Liver (tissue), 9 donors: ENCODE measurements around the gene ZNF618. TPM values are rescaled to one million over a fixed set of nuclear protein-coding genes. Genes with fewer than 3 reads are reported as not detected.

Experiments used
- DNase-seq: peaks from one replicate; pipeline ENCODE4 v3.0.0-alpha.2; 2017; ENCODE audit warnings: low spot score
- H3K27ac ChIP-seq, 2 donors: one replicate each; pipeline ENCODE4 v1.7.0; 2013; ENCODE audit warnings: inconsistent platforms in 2 of 2, low read length in 2 of 2, control low read depth in 1 of 2, low read depth in 1 of 2, mild to moderate bottlenecking in 1 of 2
- H3K27me3 ChIP-seq, 4 donors: one replicate each; pipeline versions ENCODE4 v1.6.1 to v1.7.0; 2013; ENCODE audit warnings: low read length in 3 of 4, inconsistent platforms in 1 of 4, mild to moderate bottlenecking in 1 of 4, moderate library complexity in 1 of 4; ENCODE audit not compliant: control insufficient read depth in 4 of 4, insufficient read depth in 4 of 4
- H3K36me3 ChIP-seq, 4 donors: one replicate each; pipeline versions ENCODE4 v1.6.1 to v1.7.0; 2013; ENCODE audit warnings: low read length in 3 of 4, mild to moderate bottlenecking in 3 of 4, low read depth in 1 of 4, moderate library complexity in 1 of 4; ENCODE audit not compliant: control insufficient read depth in 4 of 4, insufficient read depth in 3 of 4
- H3K4me1 ChIP-seq, 4 donors: one replicate each; pipeline versions ENCODE4 v1.6.1 to v1.7.0; 2013; ENCODE audit warnings: low read length in 3 of 4, mild to moderate bottlenecking in 3 of 4, moderate library complexity in 1 of 4; ENCODE audit not compliant: control insufficient read depth in 4 of 4, insufficient read depth in 4 of 4
- H3K4me3 ChIP-seq, 3 donors: one replicate each; pipeline versions ENCODE4 v1.6.1 to v1.7.0; 2013; ENCODE audit warnings: low read length in 3 of 3, control low read depth in 1 of 3, low read depth in 1 of 3, mild to moderate bottlenecking in 1 of 3
- H3K9ac ChIP-seq, 2 donors: one replicate each; pipeline ENCODE4 v1.7.0; 2013; ENCODE audit warnings: low read length in 2 of 2, mild to moderate bottlenecking in 2 of 2, moderate library complexity in 2 of 2, control low read depth in 1 of 2, low read depth in 1 of 2
- H3K9me3 ChIP-seq, 4 donors: one replicate each; pipeline versions ENCODE4 v1.6.1 to v1.7.0; 2013; ENCODE audit warnings: low read length in 3 of 4; ENCODE audit not compliant: control insufficient read depth in 4 of 4
- EGR1 ChIP-seq, 2 donors: IDR thresholded peaks; 2 replicates each; pipeline ENCODE4 v1.6.1; 2016 to 2018; ENCODE audit warnings: antibody characterized with exemption in 2 of 2, low read depth in 2 of 2
- FOXA1 ChIP-seq: IDR thresholded peaks from 2 replicates; pipeline ENCODE4 v1.6.1; 2016; ENCODE audit warnings: antibody characterized with exemption
- FOXA2 ChIP-seq: IDR thresholded peaks from 2 replicates; pipeline ENCODE4 v1.6.1; 2016; ENCODE audit warnings: antibody characterized with exemption
- GABPA ChIP-seq, 2 donors: IDR thresholded peaks in 1 of 2; conservative IDR thresholded peaks in 1 of 2; 2 replicates each; pipeline ENCODE4 v1.6.1; 2016; ENCODE audit warnings: antibody characterized with exemption in 2 of 2, mild to moderate bottlenecking in 1 of 2, moderate library complexity in 1 of 2
- HNF4A ChIP-seq, 2 donors: conservative IDR thresholded peaks; 2 replicates each; pipeline ENCODE4 v1.6.1; 2016; ENCODE audit warnings: antibody characterized with exemption in 2 of 2, mild to moderate bottlenecking in 2 of 2
- HNF4G ChIP-seq: IDR thresholded peaks from 2 replicates; pipeline ENCODE4 v1.6.1; 2016; ENCODE audit warnings: antibody characterized with exemption
- JUND ChIP-seq, 2 donors: IDR thresholded peaks; 2 replicates each; pipeline ENCODE4 v1.6.1; 2016; ENCODE audit warnings: antibody characterized with exemption in 2 of 2
- NR2F2 ChIP-seq: IDR thresholded peaks from 2 replicates; pipeline ENCODE4 v1.6.1; 2016; ENCODE audit warnings: antibody characterized with exemption
- RAD21 ChIP-seq, 2 donors: IDR thresholded peaks; 2 replicates each; pipeline ENCODE4 v1.6.1; 2016; ENCODE audit warnings: antibody characterized with exemption in 2 of 2, mild to moderate bottlenecking in 2 of 2
- RXRA ChIP-seq, 2 donors: IDR thresholded peaks; 2 replicates each; pipeline ENCODE4 v1.6.1; 2017 to 2018; ENCODE audit warnings: antibody characterized with exemption in 2 of 2, mild to moderate bottlenecking in 1 of 2
- SP1 ChIP-seq: IDR thresholded peaks from 2 replicates; pipeline ENCODE4 v1.6.1; 2018; ENCODE audit warnings: antibody characterized with exemption, mild to moderate bottlenecking
- TAF1 ChIP-seq: conservative IDR thresholded peaks from 2 replicates; pipeline ENCODE4 v1.6.1; 2016; ENCODE audit warnings: antibody characterized with exemption, mild to moderate bottlenecking
- YY1 ChIP-seq: IDR thresholded peaks from 2 replicates; pipeline ENCODE4 v1.6.1; 2016; ENCODE audit warnings: antibody characterized with exemption, mild to moderate bottlenecking
- WGBS: extraction: QIAGEN DNeasy Blood & Tissue Kit; methylation state at CpG from one replicate; pipeline ENCODE4 v1.1.7; 2013; 5-methylcytosine and 5-hydroxymethylcytosine counted together
- polyA plus RNA-seq, 2 donors: library from polyadenylated mRNA; stranded (reverse) in 1 of 2; unstranded in 1 of 2; fragments of 200-250 nt in 1 of 2; fragments of >200 nt in 1 of 2; fragmentation: Nextera tagmentation in 1 of 2; extraction: Ambion mirVana in 1 of 2; gene quantifications; one replicate each; pipeline versions ENCODE4 v1.2.1 to v1.2.3, GENCODE V29; 2013 to 2015
- total RNA-seq, 2 donors: library from RNA; depleted of rRNA; stranded (reverse); fragments of >200 nt; gene quantifications; one replicate each; pipeline ENCODE4 v1.2.3, GENCODE V29; 2014
- TF ChIP-seq, protein P1 (sequence below): IDR thresholded peaks from 2 replicates; pipeline ENCODE4 v1.6.1; 2016; ENCODE audit warnings: antibody characterized with exemption
- TF ChIP-seq, protein P2 (sequence below): IDR thresholded peaks from 2 replicates; pipeline ENCODE4 v1.6.1; 2016; ENCODE audit warnings: antibody characterized with exemption
- TF ChIP-seq, protein P3 (sequence below): IDR thresholded peaks from 2 replicates; pipeline ENCODE4 v1.6.1; 2016; ENCODE audit warnings: antibody characterized with exemption, mild to moderate bottlenecking
- TF ChIP-seq, protein P4 (sequence below): IDR thresholded peaks from 2 replicates; pipeline ENCODE4 v1.6.1; 2016; ENCODE audit warnings: antibody characterized with exemption
- TF ChIP-seq, protein P5 (sequence below): fragments of 150-350 bp; IDR thresholded peaks from 2 replicates; pipeline ENCODE4 v1.5.1; 2017; ENCODE audit warnings: improper control_type of control experiment, low read depth, low read length; ENCODE audit not compliant: missing input control
- donor health status: healthy.
- donor health status: healthy.
- donor health status: healthy.
- donor health status: healthy.
- donor health status: healthy.

Gene ZNF618
- total and polyA plus RNA-seq, 4 donors = 2.2 to 6.5 (median 3.7) TPM

DNA sequence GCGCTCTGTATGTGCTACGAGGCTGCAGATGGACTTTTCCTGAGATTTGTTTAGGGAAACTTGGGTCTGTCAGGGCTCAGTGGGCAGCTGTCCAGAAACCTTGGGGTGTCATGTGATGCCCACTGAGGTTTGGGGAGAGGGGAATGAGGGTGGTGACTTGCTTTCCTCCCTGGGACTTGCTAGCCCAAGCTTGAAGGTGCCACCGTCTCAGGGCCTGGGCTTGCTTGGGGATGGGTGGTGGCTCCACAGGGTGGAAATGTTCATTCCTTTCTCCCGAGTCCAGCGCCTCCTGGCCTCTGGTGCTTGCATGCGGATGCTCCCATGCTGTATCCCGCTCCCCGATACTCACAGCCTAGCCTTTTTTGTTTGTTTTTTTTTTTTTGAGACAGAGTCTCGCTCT, 33.3 kb downstream of the ZNF618 start:
- Histone ChIP-seq H3K4me3 (no peak overlapping the region), H3K9me3 (no peaks in the 10 kb centered on the region), H3K4me1 (peaks cover 5 to 38% (median 13%) of the 10 kb centered on the region in 4 donors), H3K27ac (peak overlapping the region in 1 of 2 donors; percentile 23), H3K9ac (no peak overlapping the region), H3K27me3 (no peaks in the 10 kb centered on the region), H3K36me3 (no peaks in the 10 kb centered on the region)
- 96% methylated on average over 9 of the region's 9 CpGs for WGBS
- no peak for DNase-seq
- TF ChIP-seq TAF1 (no peak), YY1 (no peak), HNF4G (no peak), RAD21 (IDR thresholded peaks at IDR 0.05) (no peak), NR2F2 (no peak), SP1 (no peak), FOXA1 (no peak), GABPA (IDR thresholded peaks at IDR 0.05 in 1 of 2, conservative IDR thresholded peaks at IDR 0.05 in 1 of 2) (no peak), JUND (IDR thresholded peaks at IDR 0.05) (no peak), EGR1 (IDR thresholded peaks at IDR 0.05; ENCODE audit: low read depth in 2 of 2) (no peak), FOXA2 (no peak), RXRA (IDR thresholded peaks at IDR 0.05) (no peak), HNF4A (conservative IDR thresholded peaks at IDR 0.05) (no peak)
- TF ChIP-seq, protein P1, sequence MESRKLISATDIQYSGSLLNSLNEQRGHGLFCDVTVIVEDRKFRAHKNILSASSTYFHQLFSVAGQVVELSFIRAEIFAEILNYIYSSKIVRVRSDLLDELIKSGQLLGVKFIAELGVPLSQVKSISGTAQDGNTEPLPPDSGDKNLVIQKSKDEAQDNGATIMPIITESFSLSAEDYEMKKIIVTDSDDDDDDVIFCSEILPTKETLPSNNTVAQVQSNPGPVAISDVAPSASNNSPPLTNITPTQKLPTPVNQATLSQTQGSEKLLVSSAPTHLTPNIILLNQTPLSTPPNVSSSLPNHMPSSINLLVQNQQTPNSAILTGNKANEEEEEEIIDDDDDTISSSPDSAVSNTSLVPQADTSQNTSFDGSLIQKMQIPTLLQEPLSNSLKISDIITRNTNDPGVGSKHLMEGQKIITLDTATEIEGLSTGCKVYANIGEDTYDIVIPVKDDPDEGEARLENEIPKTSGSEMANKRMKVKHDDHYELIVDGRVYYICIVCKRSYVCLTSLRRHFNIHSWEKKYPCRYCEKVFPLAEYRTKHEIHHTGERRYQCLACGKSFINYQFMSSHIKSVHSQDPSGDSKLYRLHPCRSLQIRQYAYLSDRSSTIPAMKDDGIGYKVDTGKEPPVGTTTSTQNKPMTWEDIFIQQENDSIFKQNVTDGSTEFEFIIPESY = no peak
- TF ChIP-seq, protein P2, sequence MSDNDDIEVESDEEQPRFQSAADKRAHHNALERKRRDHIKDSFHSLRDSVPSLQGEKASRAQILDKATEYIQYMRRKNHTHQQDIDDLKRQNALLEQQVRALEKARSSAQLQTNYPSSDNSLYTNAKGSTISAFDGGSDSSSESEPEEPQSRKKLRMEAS = no peak
- TF ChIP-seq, protein P3, sequence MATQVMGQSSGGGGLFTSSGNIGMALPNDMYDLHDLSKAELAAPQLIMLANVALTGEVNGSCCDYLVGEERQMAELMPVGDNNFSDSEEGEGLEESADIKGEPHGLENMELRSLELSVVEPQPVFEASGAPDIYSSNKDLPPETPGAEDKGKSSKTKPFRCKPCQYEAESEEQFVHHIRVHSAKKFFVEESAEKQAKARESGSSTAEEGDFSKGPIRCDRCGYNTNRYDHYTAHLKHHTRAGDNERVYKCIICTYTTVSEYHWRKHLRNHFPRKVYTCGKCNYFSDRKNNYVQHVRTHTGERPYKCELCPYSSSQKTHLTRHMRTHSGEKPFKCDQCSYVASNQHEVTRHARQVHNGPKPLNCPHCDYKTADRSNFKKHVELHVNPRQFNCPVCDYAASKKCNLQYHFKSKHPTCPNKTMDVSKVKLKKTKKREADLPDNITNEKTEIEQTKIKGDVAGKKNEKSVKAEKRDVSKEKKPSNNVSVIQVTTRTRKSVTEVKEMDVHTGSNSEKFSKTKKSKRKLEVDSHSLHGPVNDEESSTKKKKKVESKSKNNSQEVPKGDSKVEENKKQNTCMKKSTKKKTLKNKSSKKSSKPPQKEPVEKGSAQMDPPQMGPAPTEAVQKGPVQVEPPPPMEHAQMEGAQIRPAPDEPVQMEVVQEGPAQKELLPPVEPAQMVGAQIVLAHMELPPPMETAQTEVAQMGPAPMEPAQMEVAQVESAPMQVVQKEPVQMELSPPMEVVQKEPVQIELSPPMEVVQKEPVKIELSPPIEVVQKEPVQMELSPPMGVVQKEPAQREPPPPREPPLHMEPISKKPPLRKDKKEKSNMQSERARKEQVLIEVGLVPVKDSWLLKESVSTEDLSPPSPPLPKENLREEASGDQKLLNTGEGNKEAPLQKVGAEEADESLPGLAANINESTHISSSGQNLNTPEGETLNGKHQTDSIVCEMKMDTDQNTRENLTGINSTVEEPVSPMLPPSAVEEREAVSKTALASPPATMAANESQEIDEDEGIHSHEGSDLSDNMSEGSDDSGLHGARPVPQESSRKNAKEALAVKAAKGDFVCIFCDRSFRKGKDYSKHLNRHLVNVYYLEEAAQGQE = no peak
- TF ChIP-seq, protein P4, sequence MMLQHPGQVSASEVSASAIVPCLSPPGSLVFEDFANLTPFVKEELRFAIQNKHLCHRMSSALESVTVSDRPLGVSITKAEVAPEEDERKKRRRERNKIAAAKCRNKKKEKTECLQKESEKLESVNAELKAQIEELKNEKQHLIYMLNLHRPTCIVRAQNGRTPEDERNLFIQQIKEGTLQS = no peak
- TF ChIP-seq, protein P5, sequence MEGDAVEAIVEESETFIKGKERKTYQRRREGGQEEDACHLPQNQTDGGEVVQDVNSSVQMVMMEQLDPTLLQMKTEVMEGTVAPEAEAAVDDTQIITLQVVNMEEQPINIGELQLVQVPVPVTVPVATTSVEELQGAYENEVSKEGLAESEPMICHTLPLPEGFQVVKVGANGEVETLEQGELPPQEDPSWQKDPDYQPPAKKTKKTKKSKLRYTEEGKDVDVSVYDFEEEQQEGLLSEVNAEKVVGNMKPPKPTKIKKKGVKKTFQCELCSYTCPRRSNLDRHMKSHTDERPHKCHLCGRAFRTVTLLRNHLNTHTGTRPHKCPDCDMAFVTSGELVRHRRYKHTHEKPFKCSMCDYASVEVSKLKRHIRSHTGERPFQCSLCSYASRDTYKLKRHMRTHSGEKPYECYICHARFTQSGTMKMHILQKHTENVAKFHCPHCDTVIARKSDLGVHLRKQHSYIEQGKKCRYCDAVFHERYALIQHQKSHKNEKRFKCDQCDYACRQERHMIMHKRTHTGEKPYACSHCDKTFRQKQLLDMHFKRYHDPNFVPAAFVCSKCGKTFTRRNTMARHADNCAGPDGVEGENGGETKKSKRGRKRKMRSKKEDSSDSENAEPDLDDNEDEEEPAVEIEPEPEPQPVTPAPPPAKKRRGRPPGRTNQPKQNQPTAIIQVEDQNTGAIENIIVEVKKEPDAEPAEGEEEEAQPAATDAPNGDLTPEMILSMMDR = no peak
